VCaP (cell line): ENCODE data around the gene USE1.

ENCODE experiments used
- H3K27ac ChIP-seq: fragments of 450-650 bp; 2 replicates; pipeline ENCODE4 v1.5.1; 2017
- CTCF ChIP-seq: fragments of 450-650 bp; conservative IDR thresholded peaks from 2 replicates; pipeline ENCODE4 v1.5.1; 2017; ENCODE audit warnings: mild to moderate bottlenecking, moderate library complexity

The USE1 gene

GRCh38 chr19:17206736-17207581, 8.2 kb upstream of the USE1 start:
- TF ChIP-seq CTCF, result no peak
- H3K27ac ChIP-seq, result no peak overlapping the region

- H3K27ac ChIP-seq, result no peak overlapping the region
- no peak for TF ChIP-seq CTCF
Observed at GRCh38 chr19:17209126-17210036, 5.8 kb upstream of the USE1 start.

- H3K27ac ChIP-seq, result no peak overlapping the region
- TF ChIP-seq CTCF, result no peak
Observed at GRCh38 chr19:17210296-17210695, 4.9 kb upstream of the USE1 start.

GRCh38 chr19:17211547-17212446, 3.4 kb upstream of the USE1 start:
- no peak for TF ChIP-seq CTCF
- no peak overlapping the region for H3K27ac ChIP-seq

GRCh38 chr19:17213334-17213733, 1.8 kb upstream of the USE1 start:
- H3K27ac ChIP-seq, result no peak overlapping the region
- no peak for TF ChIP-seq CTCF

GRCh38 chr19:17214508-17215126, 540 bp upstream of the USE1 start:
- TF ChIP-seq CTCF, result no peak
- H3K27ac ChIP-seq, result peak overlapping the region; percentile 95
